ENCODE measurements around the gene RNPEPL1.
"Not testable (repeated sequence)": the region's sequence is repeated elsewhere in the genome, so short reads cannot be mapped to it uniquely, and the experiment has no call there.

RNPEPL1 gene

GRCh38 chr2:240604939-240605716, 36.8 kb downstream of the RNPEPL1 start:
- DNase-seq (ENCODE audit: low read depth), result no peak

- no peak for DNase-seq (ENCODE audit: low read depth)
Observed at GRCh38 chr2:240605867-240606743, 37.8 kb downstream of the RNPEPL1 start.

GRCh38 chr2:240611601-240612210, 43.4 kb downstream of the RNPEPL1 start:
- DNase-seq (ENCODE audit: low read depth), result no peak

GRCh38 chr2:240613781-240614180, 45.5 kb downstream of the RNPEPL1 start:
- DNase-seq (ENCODE audit: low read depth), result no peak

- DNase-seq (ENCODE audit: low read depth), result no peak
Observed at GRCh38 chr2:240614391-240614790, 46.1 kb downstream of the RNPEPL1 start.

- no peak for DNase-seq (ENCODE audit: low read depth)
Observed at GRCh38 chr2:240615396-240615795, 47.1 kb downstream of the RNPEPL1 start.

- no peak for DNase-seq (ENCODE audit: low read depth)
Observed at GRCh38 chr2:240615820-240616547, 47.7 kb downstream of the RNPEPL1 start.

GRCh38 chr2:240616860-240617666, 48.8 kb downstream of the RNPEPL1 start:
- DNase-seq (ENCODE audit: low read depth), result not testable (repeated sequence)

- no peak for DNase-seq (ENCODE audit: low read depth)
Observed at GRCh38 chr2:240618776-240619175, 50.5 kb downstream of the RNPEPL1 start.

- DNase-seq (ENCODE audit: low read depth), result no peak
Observed at GRCh38 chr2:240619506-240620148, 51.3 kb downstream of the RNPEPL1 start.

GRCh38 chr2:240620149-240620731, 52.0 kb downstream of the RNPEPL1 start:
- DNase-seq (ENCODE audit: low read depth), result no peak

GRCh38 chr2:240620859-240621258, 52.6 kb downstream of the RNPEPL1 start:
- no peak for DNase-seq (ENCODE audit: low read depth)

GRCh38 chr2:240622060-240622411, 53.8 kb downstream of the RNPEPL1 start:
- no peak for DNase-seq (ENCODE audit: low read depth)

GRCh38 chr2:240622531-240623235, 54.4 kb downstream of the RNPEPL1 start:
- no peak for DNase-seq (ENCODE audit: low read depth)

- DNase-seq (ENCODE audit: low read depth), result no peak
Observed at GRCh38 chr2:240623531-240624010, 55.3 kb downstream of the RNPEPL1 start.

- no peak for DNase-seq (ENCODE audit: low read depth)
Observed at GRCh38 chr2:240624011-240624949, 56.0 kb downstream of the RNPEPL1 start.

- DNase-seq (ENCODE audit: low read depth), result peak; percentile 30
Observed at GRCh38 chr2:240624950-240625621, 56.8 kb downstream of the RNPEPL1 start, which contains the start of gene GPR35. Gene GPR35, plus strand, starts transcription at chr2:240625480. Its CDS starts 4,473 bp downstream, at chr2:240629953.
